Activated gamma-delta T cell treated with Interleukin-2 at 50 U/mL for 16 hours (primary cell): Measurements from ENCODE around the gene OR4D11.
"Not testable (repeated sequence)": the region's sequence is repeated elsewhere in the genome, so short reads cannot be mapped to it uniquely, and the experiment has no call there.

Source experiments
- DNase-seq: peaks from one replicate; pipeline ENCODE4 v3.0.0-alpha.2; 2020

OR4D11 gene

DNA sequence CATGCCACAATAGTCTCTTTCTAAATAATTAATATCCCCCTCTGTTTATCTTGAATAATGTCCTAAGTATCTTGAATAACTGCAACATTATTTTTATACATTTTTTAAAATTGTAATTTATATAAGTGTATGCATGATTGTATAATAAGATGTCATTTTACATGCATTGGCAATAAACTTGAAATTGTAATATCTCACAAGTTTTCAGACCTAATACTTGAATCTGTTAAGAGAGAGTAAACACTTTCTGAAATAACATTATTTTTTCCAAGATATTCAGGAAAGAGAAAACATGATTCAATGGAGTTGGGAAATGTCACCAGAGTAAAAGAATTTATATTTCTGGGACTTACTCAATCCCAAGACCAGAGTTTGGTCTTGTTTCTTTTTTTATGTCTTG lies at the start of gene OR4D11:
TSS of gene OR4D11 (plus strand) at position 301 of the 400 bp plus-strand sequence. CDS start at position 301, 0 bp downstream.
- DNase-seq: no peak

DNA sequence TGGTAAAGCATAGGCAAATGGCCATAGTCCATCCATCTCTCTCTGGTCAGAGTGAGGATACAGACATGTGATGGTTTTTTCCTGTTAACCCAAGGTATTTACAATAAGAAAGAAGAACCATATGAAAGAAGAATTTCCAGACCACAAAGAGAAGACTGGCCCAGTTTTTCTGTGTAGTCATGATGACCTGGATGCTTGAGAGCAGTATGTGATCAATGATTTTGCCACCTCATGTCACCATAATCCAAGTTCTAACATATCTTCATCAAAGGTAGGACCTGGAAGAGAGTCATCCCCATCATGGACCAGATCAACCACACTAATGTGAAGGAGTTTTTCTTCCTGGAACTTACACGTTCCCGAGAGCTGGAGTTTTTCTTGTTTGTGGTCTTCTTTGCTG lies 46.7 kb upstream of the OR4D11 start, which contains the start of gene OR4D6:
TSS of gene OR4D6 (plus strand) at position 301 of the 400 bp plus-strand sequence. CDS start at position 301, 0 bp downstream.
- DNase-seq: no peak

DNA sequence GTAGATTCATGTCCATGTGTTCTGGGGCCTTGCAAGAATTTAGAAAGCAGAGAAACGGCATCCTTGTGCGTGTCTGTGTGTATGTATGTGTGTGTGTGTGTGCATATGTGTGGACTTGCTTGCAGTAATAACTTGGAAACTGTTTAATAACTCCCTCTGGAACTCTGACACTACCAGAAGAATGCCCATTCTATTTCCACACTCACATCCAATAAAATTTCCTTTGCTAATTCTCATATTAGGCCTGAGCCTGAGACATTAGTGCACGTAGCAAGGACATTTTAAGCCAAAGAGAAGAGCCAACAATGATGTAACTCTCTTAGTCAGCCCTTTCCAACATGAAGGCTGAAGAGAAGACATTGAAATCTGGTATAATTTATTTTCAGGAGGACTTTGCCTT lies 43.5 kb upstream of the OR4D11 start:
- no peak for DNase-seq

DNA sequence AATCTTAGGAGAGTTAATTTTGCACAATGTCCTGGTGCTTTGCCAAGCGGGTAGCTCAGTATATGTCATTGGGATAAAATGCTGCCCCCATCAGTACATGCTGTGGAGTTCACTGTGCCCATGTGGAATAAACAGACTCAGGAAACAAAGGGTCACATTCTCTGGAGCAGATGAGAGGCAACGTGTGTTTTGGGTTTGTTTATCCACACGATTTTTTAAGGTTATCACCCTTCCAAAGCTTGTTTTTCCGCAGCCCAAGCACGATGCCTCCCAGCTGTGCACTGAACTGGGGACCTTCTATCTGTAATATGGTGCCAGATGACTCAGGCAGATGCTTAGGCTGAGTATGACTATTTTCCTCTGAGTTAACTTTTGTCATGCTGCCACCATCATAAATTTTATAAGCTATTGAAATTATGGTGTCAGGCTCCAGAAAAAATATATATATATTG lies 40.2 kb upstream of the OR4D11 start:
- no peak for DNase-seq

DNA sequence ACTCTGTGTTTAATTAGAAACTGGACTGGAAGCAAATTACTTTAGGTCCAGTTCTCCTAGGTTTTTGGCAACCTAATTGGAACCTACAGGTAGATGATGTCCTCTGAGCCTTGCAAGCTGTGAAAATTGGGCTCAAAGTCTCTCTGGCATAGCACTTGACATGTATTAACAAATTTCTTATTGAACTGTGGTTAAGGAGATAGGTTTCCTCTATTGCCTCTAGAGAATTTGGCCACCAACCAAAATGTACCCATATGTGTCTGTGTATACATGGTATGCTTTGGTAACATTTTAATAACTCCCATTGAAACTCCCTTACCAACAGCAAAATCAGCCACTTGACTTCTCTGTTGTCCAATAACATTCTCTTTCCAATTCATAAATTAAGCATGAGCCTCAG lies 30.4 kb upstream of the OR4D11 start, which contains the start of gene OR4D10:
TSS of gene OR4D10 (plus strand) at position 301 of the 400 bp plus-strand sequence. CDS start 4,115 bp downstream, outside the sequence.
- DNase-seq: no peak

DNA sequence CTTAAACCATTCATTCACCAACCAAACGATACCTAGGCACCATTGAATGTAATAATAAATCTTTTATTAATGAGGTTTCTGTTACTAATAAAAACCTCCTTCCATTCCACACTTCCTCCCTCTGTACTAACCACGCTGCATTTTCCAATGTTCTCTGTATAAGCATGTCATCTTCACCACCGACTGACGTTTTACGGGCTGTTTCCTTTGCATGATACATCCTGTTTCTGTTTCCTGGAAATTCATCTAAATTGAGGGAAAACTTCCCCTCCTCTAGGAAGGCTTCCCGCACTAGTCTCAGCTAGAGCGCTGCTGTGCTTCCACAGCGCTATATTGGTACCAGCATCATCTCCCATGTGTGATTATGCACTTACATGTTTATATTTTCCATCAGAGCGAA lies 28.2 kb upstream of the OR4D11 start:
- no peak for DNase-seq

DNA sequence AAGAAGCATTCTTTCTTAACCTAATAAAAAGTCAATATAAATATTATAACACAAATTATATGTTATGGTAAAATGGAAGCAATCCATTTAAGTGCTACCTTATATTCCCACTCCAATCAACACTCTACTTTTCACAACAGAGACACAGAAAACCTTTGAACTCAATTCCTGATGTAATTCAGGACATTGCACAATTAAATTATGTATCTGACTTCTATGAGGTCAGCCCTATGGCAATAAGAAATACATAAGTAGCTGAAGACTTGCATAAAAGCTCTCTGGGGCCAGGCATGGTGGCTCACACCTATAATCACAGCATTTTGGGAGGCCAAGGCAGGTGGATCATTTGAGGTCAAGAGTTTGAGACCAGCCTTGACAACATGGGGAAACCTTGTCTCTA lies 23.5 kb upstream of the OR4D11 start:
- no peak for DNase-seq

DNA sequence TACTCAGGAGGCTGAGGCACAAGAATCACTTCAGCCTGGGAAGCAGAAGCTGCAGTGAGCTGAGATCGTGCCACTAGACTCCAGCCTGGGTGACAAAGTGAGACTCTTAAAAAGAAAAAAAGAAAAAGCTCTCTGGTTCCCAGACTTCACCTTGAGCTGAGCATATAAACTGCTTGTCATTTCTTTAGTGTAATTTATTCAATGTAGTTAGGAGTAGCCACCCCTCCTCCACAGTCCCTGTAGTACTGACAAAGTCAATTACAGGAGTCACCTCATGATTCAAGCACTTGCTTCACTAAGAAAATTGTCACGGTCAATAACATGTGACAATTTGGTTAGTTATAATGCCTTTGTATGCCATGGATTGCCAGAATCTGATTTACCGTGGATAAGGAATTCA lies 23.0 kb upstream of the OR4D11 start:
- DNase-seq: no peak

DNA sequence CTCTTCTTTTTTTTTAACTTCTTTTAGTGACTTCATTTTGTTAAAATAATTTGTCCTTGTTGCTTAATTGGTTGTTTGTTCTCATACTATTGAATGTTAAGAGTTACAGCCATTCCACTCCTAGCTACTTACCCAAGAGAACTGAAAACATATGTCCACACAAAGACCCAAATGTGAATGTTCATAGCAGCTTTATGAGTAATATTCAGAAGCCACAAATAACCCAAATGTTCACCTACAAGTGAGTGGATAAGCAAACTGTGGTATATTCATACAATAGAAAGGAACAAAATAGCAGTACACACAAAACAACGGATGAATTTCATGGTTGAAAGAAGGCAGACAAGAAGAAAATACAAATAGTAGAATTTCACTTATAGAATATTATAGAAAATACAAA lies 1.4 kb upstream of the OR4D11 start:
- DNase-seq: no peak

DNA sequence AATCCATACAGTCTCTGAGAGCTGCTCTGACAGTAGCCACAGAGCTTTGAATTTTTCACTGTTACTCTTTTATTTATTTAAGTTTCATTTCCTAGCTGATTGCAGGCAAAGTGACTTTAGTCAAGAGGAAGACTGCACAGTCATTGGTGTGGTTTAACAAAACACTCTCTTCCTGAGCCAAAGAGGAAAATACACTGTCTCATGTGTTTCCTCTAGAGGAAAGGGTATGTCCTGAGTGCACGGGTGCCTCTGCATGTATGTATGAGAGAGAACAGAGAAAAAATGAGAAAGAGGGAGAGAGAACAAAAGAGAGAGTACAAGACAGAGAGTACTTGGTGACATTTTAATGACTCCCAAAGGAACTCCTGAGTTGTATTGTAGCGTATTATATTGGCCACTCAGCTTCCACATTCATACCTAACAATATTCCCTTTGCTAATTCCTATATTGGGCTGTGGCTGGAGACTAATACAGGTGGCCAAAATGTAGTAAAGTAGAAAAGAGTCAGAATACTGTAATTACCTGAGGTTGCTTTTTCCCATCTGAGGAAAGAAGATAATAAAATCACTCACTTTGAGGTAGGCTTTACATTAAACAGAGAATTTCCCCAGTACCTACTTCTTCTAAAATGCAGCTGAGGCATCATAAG lies 7.7 kb downstream of the OR4D11 start, which contains the start of gene OR4D9:
TSS of gene OR4D9 (plus strand) at position 599 of the 649 bp plus-strand sequence. CDS start 3,374 bp downstream, outside the sequence.
- no peak for DNase-seq

DNA sequence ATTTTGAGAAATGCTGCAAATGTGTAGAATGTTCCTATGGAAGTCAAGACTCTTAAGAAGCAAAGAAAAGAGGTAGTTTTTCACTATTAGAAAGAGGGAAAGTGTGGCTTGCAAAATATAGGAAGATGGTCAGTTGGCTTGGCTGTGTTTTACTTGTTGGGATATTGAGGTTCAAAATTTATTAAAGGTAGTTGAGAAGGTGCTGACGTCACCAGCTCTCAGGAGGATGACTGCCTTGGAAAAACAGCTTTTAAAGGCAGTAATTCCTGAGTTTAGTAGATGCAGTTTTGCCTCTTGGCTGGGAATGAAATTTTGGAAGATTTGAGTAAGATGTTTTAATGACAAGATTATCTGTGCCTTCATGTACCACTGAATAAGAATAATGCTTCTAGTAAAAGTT lies 8.3 kb downstream of the OR4D11 start:
- no peak for DNase-seq

DNA sequence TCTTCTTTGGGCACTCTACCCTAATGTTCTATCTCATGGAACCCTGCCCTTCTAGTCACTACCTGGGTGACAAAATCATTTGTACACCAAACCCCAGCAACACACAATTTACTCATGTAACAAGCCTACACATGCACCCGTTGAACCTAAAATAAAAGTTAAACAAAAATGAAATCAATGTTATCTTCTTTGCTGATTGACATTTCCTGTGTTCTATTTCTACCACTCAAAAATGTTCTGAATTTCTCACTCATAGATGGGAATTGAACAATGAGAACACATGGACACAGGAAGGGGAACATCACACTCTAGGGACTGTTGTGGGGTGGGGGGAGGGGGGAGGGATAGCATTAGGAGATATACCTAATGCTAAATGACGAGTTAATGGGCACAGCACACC lies 16.8 kb downstream of the OR4D11 start:
- not testable (repeated sequence) for DNase-seq

DNA sequence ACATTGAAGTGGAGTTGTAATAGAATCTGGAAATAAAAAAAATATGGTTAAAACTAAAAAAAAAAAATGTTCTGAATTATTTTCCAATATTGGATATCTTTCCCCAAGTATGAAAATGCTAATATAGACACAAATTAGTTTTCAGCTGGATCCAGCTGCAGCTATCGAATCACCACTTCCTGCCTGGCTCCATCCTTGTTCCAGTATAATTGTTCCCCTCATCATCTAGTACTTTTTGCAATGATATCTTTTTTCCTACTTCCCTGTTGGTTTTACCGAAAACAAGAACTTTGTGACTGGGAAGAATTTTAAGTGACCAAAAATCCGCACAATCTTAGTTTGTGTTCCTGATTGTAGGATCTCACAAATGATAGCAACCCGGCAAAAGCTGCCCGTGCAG lies 17.4 kb downstream of the OR4D11 start:
- DNase-seq: no peak

DNA sequence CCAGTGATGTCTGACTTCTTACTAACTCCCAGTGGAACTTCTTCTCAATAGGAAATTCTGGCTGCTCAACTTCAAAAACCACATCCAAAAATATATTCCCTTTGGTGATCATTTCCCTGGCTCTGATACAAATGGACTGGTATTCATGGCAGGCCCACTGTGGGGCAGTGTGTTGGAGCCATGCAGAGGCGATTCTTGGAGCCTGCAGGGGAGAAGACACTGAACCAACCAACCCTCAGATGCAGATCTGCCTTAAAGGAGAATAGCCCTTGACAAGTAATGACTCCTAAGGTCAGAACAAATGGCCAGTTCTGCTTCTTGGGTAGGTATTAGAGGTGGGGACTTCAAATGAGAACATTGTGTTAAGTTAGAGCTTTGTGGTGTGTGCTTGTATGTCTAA lies 20.2 kb downstream of the OR4D11 start:
- DNase-seq: no peak

DNA sequence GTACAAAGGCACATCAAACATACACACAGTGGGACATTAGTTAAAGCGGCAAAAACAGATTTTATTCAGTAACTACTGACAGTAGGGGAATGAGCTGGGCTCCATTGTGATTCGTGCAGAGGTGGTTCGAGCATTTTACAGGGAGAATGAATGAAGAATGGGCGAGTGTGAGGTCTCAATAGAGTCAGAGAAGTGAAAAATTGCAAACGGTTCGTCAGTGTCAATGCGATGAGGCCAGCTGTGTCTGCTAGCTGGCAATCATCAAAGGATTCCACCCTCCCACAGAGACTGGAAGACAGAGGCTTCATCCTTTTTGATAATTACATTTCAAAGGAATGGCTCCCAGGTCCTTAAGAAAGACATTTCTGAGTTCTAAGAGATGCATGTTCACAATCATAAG lies 25.3 kb downstream of the OR4D11 start:
- no peak for DNase-seq

DNA sequence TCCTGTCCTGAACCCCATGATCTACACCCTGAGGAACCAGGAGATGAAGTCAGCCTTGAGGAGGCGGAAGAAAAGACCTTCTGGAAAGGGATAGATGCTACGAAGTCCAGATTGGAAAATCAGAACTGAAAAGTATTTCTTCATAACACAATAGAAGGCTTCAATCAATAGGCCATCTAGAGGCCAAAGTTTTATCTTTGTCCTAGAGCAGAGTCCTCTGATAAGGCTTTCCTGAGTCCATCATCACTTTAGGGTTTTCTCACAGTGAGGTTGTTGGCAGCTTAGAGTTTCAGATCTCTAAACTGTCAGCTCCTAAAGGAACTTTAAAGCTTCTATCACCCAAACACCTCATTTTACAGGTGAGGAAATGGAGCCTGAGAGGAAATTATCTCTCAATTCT lies 29.2 kb downstream of the OR4D11 start:
- no peak for DNase-seq

DNA sequence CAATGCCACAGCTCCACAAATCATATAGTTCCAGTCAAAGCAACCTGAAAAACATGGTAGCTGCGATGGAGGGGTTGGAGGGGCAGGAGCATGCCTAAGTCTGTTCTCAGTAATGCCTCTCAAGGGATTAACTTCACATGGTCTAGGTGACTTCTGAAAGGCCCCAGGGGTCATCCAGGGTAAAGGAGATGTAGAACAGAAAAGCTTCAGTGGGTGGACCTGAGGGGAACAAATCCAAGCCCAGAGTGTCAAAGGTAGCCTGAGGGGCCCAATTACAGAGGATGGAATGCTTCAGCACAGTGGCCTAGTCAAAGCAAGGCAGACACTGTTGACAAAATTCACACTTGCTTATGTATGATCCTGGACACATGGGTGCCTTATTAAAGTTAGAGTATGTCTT lies 31.3 kb downstream of the OR4D11 start:
- DNase-seq: no peak

DNA sequence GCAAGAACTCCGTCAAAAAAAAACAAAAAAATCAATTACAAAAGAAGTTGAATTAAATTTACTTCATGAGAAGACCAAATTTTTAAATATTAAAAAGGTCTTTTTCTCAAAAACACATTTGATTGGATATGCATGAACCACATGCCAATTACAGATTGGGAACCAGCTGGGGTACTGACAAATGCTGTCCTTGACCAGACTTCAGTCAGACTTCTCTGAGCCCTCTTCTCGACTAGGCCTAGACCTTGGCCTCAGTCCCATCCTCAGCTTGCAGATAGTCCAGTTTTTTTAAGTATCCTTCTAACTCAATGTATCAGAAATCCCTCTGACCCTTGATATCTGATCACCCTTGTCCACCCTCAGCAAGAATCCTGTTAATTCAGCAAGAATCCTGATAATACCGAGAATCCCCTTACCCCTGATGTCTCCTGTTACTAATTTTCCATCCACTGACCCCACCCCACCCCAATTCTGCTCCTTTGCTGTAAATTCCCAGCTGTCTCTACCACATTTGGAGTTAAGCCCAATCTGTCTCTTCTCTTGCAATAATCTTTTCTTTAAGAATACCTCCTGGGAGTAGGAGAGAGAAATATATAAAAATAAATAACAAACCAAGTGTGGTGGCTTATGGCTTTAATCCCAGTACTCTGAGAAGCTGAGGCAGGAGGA lies 38.9 kb downstream of the OR4D11 start:
- DNase-seq: no peak

DNA sequence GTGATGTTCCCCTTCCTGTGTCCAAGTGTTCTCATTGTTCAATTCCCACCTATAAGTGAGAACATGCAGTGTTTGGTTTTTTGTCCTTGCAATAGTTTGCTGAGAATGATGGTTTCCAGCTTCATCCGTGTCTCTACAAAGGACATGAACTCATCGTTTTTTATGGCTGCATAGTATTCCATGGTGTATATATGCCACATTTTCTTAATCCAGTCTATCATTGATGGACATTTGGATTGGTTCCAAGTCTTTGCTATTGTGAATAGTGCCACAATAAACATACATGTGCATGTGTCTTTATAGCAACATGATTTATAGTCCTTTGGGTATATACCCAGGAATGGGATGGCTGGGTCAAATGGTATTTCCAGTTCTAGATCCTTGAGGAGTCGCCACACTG lies 40.3 kb downstream of the OR4D11 start:
- not testable (repeated sequence) for DNase-seq

DNA sequence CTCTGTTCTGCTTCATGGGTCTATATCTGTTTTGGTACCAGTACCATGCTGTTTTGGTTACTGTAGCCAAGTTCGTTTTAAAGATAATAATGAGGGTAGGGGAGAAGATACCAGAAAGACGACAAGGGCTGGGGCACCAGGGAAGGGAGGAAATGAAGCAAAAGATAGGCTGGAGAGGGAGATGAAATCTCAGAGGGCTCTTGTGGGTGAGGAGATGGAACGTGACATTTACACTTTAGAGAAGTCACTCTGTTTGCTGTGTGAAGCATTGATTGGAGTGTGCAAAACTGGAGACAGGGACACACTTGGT lies 41.4 kb downstream of the OR4D11 start:
- no peak for DNase-seq

DNA sequence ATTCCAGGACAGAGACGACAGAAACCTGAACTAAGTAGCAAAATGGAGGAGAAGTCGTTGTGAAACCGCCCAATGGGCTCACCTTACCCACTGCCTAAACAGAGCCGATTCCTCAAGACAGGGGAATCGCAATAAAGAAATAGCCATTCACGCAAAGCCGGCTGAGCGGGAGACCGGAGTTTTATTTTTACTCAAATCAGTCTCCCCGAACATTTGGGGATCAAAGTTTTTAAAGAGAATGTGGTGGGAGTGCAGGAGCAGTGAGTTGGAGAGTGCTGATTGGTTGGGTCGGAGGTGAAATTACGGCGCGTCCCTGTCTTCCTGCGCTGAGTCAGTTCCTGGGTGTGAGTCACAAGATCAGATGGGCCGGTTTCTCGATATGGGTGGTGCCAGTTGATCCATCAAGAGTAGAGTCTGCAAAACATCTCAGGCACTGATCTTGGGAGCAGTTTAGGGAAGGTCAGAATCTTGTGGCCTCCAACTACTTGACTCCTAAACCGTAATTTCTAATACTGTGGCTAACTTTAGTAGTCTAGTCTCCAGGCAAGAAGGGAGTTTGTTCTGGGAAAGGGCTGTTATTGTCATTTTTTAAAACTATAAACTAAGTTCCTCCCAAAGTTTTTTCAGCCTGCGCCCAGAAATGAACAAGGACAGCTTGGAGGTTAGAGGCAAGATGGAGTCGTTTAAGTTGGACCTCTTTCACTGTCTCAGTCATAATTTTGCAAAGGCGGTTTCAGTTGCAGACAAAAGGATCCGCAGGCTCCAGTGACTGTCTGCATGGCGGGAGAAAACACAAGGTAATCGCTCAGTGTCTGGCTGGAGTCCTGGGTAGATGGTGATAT lies 42.0 kb downstream of the OR4D11 start:
- DNase-seq: no peak

DNA sequence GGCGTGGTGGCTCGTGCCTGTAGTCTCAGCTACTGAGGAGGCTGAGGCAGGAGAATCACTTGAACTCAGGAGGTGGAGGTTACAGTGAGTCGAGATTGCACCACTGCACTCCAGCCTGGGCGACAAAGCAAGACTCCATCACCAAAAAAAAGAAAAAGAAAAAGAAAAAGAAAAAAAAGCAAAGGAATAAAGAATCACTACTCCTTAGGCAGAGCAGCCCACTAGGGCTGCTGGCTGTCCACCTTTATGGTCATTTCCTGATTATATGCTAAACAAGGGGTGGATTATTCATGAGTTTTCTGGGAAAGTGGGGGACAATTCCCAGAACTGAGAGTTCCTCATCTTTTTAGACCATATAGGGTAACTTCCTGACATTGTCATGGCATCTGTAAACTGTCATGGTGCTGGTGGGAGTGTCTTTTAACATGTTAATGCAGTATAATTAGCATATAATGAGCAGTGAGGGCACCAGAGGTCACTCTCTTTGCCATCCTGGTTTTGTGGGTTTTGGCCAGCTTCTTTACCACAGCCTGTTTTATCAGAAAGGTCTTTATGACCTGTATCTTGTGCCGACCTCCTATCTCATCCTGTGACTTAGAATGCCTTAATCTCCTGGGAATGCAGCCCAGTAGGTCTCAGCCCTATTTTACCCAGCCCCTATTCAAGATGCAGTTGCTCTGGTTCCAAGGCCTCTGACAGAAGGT lies 44.4 kb downstream of the OR4D11 start:
- not testable (repeated sequence) for DNase-seq

DNA sequence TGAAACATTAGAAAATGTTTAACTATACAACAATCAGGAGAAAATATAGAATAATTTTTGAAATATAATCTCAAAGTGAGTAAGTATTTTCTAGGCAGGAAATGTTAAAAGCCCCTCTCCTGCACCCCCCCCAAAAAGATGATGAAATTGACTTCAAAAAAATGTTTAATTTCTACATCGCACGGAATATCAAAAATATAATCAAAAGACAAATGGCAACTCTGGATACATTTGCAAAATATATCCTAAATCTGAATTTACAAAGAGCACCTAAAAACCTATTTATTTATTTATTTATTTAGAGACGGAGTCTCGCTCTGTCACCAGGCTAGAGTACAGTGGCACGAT lies 44.9 kb downstream of the OR4D11 start:
- no peak for DNase-seq
